HK-2 (cell line): Measurements from ENCODE around the gene AKAP17A.
A peak's percentile ranks its signal among the peaks of the same experiment; 100 is the strongest.

ENCODE experiments used
- DNase-seq: peaks from one replicate; pipeline ENCODE4 v3.0.0-alpha.2; 2018; ENCODE audit not compliant: unreplicated experiment

The AKAP17A gene

GRCh38 chrX:1582686-1583437 lies 8.5 kb upstream of the AKAP17A start:
- DNase-seq: no peak

DNA sequence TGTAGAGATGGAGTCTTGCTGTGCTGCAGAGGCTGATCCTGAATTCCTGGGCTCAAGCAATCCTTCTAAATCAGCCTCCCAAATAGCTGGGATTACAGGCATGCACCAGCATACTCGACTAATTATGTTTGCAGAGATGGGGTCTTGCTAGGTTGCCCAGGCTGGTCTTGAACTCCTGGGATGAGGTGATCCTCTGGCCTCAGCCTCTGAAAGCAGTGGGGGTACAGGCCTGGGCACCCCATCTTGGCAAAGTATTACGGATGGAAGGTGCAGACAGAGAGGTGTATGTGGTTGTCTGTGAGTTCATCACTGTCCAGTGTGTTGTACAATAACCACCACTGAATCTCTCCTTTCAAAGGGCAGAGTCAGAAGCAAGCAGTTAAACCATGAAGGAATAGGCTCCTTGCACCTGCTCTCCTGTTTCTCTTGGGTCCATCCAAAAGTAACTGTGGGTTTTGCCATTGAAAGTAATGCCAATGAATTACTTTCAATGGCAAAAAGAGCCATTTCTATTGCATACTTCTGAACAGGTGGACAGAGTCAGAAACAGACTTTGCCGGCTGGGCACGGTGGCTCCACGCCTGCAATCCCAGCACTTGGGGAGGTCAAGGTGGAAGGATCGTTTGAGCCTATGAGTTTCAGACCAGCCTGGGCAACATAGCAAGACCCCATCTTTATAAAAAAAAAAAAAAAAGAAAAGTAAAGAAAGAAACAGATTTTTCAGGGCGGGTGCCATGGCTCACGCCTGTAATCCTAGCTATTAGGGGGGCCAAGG lies 7.0 kb upstream of the AKAP17A start:
- no peak for DNase-seq

- DNase-seq: no peak
Observed at GRCh38 chrX:1587161-1587560, 4.2 kb upstream of the AKAP17A start.

DNA sequence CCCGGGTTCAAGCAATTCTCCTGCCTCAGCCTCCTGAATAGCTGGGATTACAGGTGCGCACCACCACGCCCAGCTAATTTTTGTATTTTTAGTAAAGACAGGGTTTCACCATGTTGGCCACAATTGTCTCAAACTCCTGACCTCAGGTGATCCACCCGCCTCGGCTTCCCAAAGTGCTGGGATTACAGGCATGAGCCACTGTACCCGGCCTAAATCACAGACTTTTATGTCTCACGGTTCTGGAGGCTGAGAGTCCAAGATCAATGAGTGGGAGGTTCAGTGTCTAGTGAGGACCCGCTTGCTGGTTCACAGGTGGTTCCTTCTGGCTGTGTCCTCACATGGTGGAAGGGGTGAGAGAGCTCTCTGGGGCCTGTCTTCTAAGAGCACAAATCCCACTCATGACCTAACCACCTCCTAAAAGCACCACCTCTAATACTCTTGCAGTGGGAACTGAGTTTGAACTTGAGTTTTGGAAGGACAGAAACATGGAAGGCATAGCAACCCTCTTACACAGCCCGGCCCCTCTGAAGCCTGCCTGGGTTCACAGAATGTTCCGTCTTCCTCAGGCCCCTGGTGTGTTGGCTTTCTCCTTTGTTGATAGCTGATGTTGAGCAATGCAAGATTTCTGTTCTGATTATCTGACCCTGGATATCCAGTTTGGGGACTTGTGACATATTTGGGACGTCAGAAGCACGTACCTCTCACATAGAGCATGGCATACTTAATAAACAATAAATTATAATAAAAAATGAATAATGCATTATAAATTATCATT lies 1.9 kb upstream of the AKAP17A start:
- no peak for DNase-seq

GRCh38 chrX:1591863-1592469 lies 562 bp downstream of the AKAP17A start:
- no peak for DNase-seq

DNA sequence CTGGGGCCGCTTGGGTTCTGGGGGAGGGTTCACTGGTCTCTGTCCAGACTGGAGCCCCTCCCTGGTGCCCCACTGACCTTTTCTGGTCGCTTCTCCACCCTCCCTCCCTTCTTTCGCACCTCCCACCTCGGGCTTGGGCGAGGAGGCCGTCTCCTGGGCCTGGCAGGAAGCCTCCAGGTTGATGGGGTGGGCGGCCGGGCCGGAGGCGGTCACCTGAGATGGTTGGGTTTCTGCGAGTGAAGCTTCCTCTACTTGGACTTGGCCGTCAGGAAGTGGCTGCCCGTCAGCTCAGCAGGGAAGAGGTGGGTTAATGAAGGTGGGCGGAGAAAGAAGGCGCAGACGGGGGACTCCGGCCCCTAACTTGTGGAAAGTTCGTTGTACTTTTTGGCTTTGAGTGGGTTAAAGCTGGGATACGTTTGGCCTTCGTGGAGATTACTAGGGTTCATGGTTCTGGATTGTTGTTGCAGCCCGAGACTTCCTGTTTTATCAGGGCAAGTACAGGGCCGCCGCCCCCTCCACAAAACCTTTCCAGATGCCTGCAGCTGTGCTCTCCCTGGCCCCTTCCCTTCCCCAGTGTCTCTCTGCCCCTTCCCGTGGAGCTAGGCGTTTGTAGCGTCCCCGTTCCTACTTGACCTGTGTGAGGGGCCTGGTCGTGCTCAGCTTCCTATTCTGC lies 1.2 kb downstream of the AKAP17A start:
- peak; percentile 54 for DNase-seq

GRCh38 chrX:1593286-1594271 lies 2.2 kb downstream of the AKAP17A start:
- DNase-seq: no peak

DNA sequence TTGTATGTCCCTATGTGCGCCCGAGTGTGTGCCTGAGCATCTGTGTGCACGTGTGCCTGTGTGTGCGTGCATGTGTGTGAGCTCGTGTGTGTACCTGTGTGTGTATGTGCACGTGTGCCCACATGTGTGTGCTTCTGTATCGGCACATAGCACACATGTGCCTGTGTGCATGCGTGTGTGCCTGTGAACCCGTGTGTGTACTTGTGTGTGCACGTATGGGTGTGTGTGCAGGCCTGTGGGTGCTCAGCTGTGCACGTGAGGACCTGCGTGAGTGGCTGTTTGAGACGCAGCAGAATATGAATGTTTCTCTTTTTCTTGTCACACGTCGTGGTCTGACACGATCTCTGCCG lies 4.3 kb downstream of the AKAP17A start:
- DNase-seq: no peak

GRCh38 chrX:1596676-1597344 lies 5.4 kb downstream of the AKAP17A start:
- DNase-seq: no peak

DNA sequence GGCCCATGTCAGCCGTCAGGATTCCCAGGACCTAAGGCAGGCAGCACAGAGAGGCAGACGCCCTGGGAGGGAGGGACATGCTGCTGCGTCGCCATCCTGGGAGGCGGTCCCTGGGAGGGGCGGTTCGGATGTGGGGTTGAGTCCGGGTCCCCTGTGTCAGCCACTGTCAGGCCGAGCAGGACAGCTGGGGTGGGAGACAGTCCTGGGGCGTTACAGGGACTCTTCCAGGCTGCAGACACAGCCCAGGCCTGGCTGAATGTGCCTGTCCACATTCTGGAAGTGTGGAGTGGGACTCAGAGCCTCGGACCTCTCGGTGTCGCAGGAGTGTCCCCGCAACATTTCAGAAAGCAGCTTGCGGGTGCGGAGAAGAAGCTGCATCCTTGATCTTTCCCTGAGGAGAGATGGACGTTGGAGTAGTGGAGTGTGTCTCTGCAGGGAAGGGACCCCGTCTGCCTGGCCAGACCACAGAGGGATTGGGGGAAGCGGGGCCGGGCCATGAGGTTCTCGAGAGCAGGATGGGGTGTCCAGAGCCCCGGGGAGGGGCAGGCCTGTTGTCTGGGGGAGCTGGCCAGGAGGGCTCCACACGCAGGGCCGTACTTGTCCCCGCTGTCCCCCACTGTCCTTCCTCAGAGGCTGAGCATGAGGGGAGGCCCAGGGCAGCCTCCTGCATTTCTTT lies 6.1 kb downstream of the AKAP17A start:
- no peak for DNase-seq

DNA sequence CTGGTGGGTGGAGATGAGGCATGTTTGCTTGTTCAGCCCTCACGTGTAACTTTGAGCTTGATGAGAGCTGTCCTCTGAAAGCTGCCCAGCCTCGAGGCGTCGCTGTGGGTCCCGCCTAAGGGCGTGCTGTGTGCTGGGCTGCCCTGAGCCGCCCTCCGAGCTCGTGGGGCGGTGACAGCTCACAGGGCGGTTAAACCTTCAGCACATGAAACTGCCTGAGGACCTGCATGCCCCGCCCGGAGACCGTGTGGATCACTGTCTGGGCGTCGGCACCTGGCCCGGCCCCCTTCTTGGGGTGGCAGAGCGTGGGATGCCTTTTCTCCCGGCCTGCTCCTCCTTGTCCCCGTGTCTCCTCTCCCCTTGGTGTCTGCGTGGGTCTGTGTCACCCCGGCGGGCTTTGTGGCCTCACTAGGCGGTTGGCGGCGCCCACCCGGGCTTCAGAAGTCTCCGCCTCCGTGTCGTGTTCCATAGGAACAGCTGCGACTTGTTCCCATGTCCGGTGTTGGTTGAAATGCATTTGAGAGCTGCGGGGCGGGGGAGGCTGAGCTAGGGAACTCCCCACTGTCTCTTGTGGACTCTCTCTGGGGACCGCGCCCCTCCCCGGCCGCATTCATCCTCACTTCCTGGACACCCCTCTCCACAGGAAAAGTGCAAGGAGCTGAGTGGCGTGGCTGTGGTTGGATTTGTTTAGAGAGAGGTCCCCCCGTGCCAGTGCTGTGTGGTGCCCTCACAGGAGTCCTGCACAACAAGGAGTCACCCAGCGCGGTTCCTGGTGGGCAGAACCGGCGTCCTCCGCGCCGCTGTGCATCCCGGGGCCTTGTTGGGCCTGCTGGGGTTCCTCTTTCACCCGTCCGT lies 6.8 kb downstream of the AKAP17A start:
- DNase-seq: no peak

GRCh38 chrX:1598876-1599790 lies 7.7 kb downstream of the AKAP17A start:
- no peak for DNase-seq

DNA sequence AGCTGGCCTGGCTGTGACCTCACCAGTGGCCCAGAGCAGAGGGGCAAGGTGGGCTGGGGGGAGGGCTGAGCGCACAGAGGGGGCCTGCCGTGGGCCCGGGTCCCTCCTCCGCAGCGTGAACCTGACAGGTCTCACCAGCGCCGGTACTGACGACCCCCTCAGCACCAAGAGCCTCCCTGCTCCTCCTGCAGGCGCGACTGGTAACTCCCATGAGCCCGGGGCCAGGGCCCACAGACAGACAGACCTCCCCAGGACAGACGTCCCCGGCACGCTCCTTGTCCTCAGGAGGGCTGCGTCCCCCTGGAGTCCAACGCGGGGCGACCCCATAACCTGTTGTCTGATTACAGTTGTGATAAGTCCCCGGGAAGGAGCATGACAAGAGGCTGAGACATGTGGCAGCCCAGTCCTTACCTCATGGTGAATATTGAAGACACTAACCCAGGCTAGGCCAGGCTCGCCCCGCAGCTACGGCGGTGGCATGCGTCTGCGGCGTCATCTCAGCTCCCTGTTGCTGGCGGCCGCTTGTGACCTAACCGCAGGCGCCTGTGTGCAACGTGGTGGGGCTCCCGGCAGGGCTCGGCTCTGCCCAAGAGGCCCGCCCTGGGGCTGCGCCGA lies 8.5 kb downstream of the AKAP17A start:
- DNase-seq: no peak

- no peak for DNase-seq
Observed at GRCh38 chrX:1600406-1601050, 9.1 kb downstream of the AKAP17A start.

DNA sequence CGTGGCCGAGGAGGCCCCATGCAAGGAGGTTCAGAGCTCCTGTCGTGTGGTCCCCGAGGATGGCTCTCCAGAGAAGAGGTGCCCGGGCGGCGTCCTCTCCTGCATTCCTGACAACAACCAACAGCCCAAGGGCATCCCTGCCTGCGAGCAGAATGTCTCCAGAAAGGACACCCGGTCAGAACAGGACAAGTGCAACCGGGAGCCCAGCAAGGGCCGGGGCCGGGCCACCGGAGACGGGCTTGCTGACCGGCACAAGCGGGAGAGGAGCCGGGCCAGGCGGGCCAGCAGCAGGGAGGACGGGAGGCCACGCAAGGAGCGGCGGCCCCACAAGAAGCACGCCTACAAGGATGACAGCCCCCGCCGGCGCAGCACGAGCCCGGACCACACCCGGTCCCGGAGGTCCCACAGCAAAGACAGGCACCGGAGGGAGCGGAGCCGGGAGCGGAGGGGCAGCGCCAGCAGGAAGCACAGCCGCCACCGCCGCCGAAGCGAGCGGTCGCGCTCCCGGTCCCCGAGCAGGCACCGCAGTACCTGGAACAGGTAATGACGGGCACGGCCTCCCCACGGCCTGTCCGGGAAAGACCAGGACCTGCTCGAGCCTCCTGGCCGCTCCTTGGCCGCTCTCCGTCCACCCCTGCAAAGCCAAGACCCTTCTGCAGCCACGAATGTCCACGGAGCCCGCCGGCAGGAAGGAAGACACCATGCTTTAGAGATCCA lies 9.8 kb downstream of the AKAP17A start:
- no peak for DNase-seq

DNA sequence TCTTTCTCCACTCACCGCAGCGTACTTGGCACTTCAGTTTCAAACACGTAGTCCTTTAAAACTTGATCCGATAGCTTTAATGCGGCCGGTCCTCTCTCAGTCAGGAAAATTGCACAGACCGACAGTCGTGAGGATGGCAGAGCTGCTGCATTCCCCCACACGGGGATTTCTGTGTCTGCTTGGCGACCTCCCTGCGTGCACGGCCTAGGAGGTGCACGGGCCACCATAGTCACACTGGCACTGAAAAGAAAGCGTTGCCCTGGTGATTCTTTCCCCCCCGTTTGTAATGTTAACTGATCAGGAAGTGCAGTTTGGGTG lies 10.3 kb downstream of the AKAP17A start:
- no peak for DNase-seq
